ENCODE data around the gene C1QTNF5. TPM values are rescaled to one million over a fixed set of nuclear protein-coding genes. Genes with fewer than 3 reads are reported as not detected.

Gene C1QTNF5
- total RNA-seq, 5 donors from 2014 or later (not counting 1 experiment from before 2014, with no cell fraction given), result not detected

GRCh38 chr11:119329320-119329719 is 11.4 kb downstream of the C1QTNF5 start:
- DNase-seq (no peak), ATAC-seq (replicated peaks in 1 of 4) (no peak)
- Mint-ChIP-seq H3K36me3 (no peaks in the 10 kb centered on the region), H3K27ac (no peak overlapping the region), H3K9me3 (no peaks in the 10 kb centered on the region), H3K27me3 (peaks cover 10 to 16% of the 10 kb centered on the region in 2 donors), H3K4me1 (peaks cover 8 to 13% (median 8%) of the 10 kb centered on the region in 3 donors), H3K4me3 (no peak overlapping the region)
- WGBS (ENCODE audit: insufficient coverage), result no CpG with 5 or more reads among the region's 2 CpGs
- Histone ChIP-seq H3K27me3 (replicated peaks in 1 of 2; ENCODE audit: control insufficient read depth in 2 of 2, extremely low read depth in 1 of 2, insufficient read depth in 2 of 2, low read length in 1 of 2) (peaks cover 0 to 2% of the 10 kb centered on the region in 2 experiments), H3K36me3 (ENCODE audit: control insufficient read depth in 2 of 2, extremely low read depth in 1 of 2, insufficient read depth in 1 of 2, low read length in 1 of 2) (no peaks in the 10 kb centered on the region), H3K27ac (ENCODE audit: low read length) (no peak overlapping the region), H3K9me3 (no peaks in the 10 kb centered on the region), H3K4me1 (ENCODE audit: control insufficient read depth in 1 of 2, extremely low read depth in 1 of 2, insufficient read depth in 2 of 2, low read length in 2 of 2) (peaks cover 0 to 6% of the 10 kb centered on the region in 2 experiments), H3K4me3 (ENCODE audit: control insufficient read depth in 1 of 2, extremely low read depth in 1 of 2, low read length in 1 of 2) (no peak overlapping the region)
- ChIA-PET CTCF (interaction anchor here in 1 of 2 donors (0.7 kb wide), 1 partner anchor 11 kb away, joined by 8 read pairs; no protein-coding TSS in a partner anchor), POLR2A (interaction anchor here in 1 of 2 donors (0.7 kb wide), 1 partner anchor 9 kb away, joined by 14 read pairs; no protein-coding TSS in a partner anchor)

GRCh38 chr11:119324189-119324588 is 16.5 kb downstream of the C1QTNF5 start:
- CTCF ChIA-PET, result interaction anchor here (0.5 to 2.1 kb wide), 18 partner anchors 9 to 128 kb away, joined by 3 to 12 read pairs (median 4); partner anchors contain the start of gene CBL (in 2 of the 2)
- WGBS (ENCODE audit: insufficient coverage), result 77% methylated on average over 4 of the region's 4 CpGs
- no peak overlapping the region for H3K27ac Mint-ChIP-seq

GRCh38 chr11:119323532-119324033 is 17.1 kb downstream of the C1QTNF5 start:
- no peak overlapping the region for H3K27ac Mint-ChIP-seq

More at GRCh38 chr11:119324189-119324588, 16.5 kb downstream of the C1QTNF5 start:
- no peaks in the 10 kb centered on the region for H3K36me3 ChIP-seq (ENCODE audit: control insufficient read depth in 2 of 2, extremely low read depth in 1 of 2, insufficient read depth in 1 of 2, low read length in 1 of 2)
- H3K27ac ChIP-seq (ENCODE audit: low read length), result no peak overlapping the region
- H3K27me3 Mint-ChIP-seq, result peaks cover 6 to 7% of the 10 kb centered on the region in 2 donors
- POLR2A ChIA-PET, result interaction anchor here in 1 of 2 donors (0.5 kb wide), 1 partner anchor 17 kb away, joined by 5 read pairs; no protein-coding TSS in a partner anchor
- DNase-seq (no peak), ATAC-seq (replicated peaks in 1 of 4) (no peak)
- peaks cover 15 to 23% (median 20%) of the 10 kb centered on the region in 3 donors for H3K4me1 Mint-ChIP-seq
- H3K4me3 Mint-ChIP-seq, result no peak overlapping the region
- H3K4me3 ChIP-seq (ENCODE audit: control insufficient read depth in 1 of 2, extremely low read depth in 1 of 2, low read length in 1 of 2), result no peak overlapping the region
- H3K9me3 Mint-ChIP-seq, result no peaks in the 10 kb centered on the region
- H3K27me3 ChIP-seq (replicated peaks in 1 of 2; ENCODE audit: control insufficient read depth in 2 of 2, extremely low read depth in 1 of 2, insufficient read depth in 2 of 2, low read length in 1 of 2), result peaks cover 0 to 14% of the 10 kb centered on the region in 2 experiments
- H3K9me3 ChIP-seq, result no peaks in the 10 kb centered on the region
- no peaks in the 10 kb centered on the region for H3K36me3 Mint-ChIP-seq
- H3K4me1 ChIP-seq (ENCODE audit: control insufficient read depth in 1 of 2, extremely low read depth in 1 of 2, insufficient read depth in 2 of 2, low read length in 2 of 2), result peaks cover 2 to 29% of the 10 kb centered on the region in 2 experiments

GRCh38 chr11:119322921-119323531 is 17.7 kb downstream of the C1QTNF5 start:
- ChIA-PET POLR2A (interaction anchor here in 1 of 2 donors (0.6 kb wide), 1 partner anchor 255 kb away, joined by 3 read pairs; the partner anchor contains the start of gene VPS11), CTCF (interaction anchor here (0.5 to 2.1 kb wide), 21 partner anchors 9 to 1024 kb away, joined by 3 to 12 read pairs (median 4); partner anchors contain the start of genes CBL (in 2 of the 2) and HINFP (in 1 of the 2))
- Mint-ChIP-seq H3K4me1 (peaks cover 20 to 32% (median 21%) of the 10 kb centered on the region in 3 donors), H3K36me3 (no peaks in the 10 kb centered on the region), H3K4me3 (peak overlapping the region in 1 of 3 donors; percentile 83), H3K27ac (no peak overlapping the region), H3K27me3 (peaks cover 3 to 5% of the 10 kb centered on the region in 2 donors), H3K9me3 (no peaks in the 10 kb centered on the region)
- DNase-seq (no peak), ATAC-seq (replicated peaks in 1 of 4) (no peak)
- Histone ChIP-seq H3K36me3 (ENCODE audit: control insufficient read depth in 2 of 2, extremely low read depth in 1 of 2, insufficient read depth in 1 of 2, low read length in 1 of 2) (no peaks in the 10 kb centered on the region), H3K4me1 (ENCODE audit: control insufficient read depth in 1 of 2, extremely low read depth in 1 of 2, insufficient read depth in 2 of 2, low read length in 2 of 2) (peaks cover 2 to 41% of the 10 kb centered on the region in 2 experiments), H3K9me3 (no peaks in the 10 kb centered on the region), H3K27me3 (replicated peaks in 1 of 2; ENCODE audit: control insufficient read depth in 2 of 2, extremely low read depth in 1 of 2, insufficient read depth in 2 of 2, low read length in 1 of 2) (peaks cover 0 to 26% of the 10 kb centered on the region in 2 experiments), H3K4me3 (ENCODE audit: control insufficient read depth in 1 of 2, extremely low read depth in 1 of 2, low read length in 1 of 2) (no peak overlapping the region), H3K27ac (ENCODE audit: low read length) (no peak overlapping the region)
- 90% methylated on average over 7 of the region's 20 CpGs for WGBS (ENCODE audit: insufficient coverage)

More at GRCh38 chr11:119323532-119324033, 17.1 kb downstream of the C1QTNF5 start:
- H3K27me3 ChIP-seq (replicated peaks in 1 of 2; ENCODE audit: control insufficient read depth in 2 of 2, extremely low read depth in 1 of 2, insufficient read depth in 2 of 2, low read length in 1 of 2), result peaks cover 0 to 21% of the 10 kb centered on the region in 2 experiments
- H3K36me3 Mint-ChIP-seq, result no peaks in the 10 kb centered on the region
- peaks cover 3 to 5% of the 10 kb centered on the region in 2 donors for H3K27me3 Mint-ChIP-seq
- H3K4me3 Mint-ChIP-seq, result peak overlapping the region in 1 of 3 donors; percentile 31
- H3K4me1 ChIP-seq (ENCODE audit: control insufficient read depth in 1 of 2, extremely low read depth in 1 of 2, insufficient read depth in 2 of 2, low read length in 2 of 2), result peaks cover 2 to 35% of the 10 kb centered on the region in 2 experiments
- H3K4me3 ChIP-seq (ENCODE audit: control insufficient read depth in 1 of 2, extremely low read depth in 1 of 2, low read length in 1 of 2), result no peak overlapping the region
- no peaks in the 10 kb centered on the region for H3K9me3 ChIP-seq
- no peak overlapping the region for H3K27ac ChIP-seq (ENCODE audit: low read length)
- peak; percentile 44 to 85 (median 75) for DNase-seq
- no peaks in the 10 kb centered on the region for H3K36me3 ChIP-seq (ENCODE audit: control insufficient read depth in 2 of 2, extremely low read depth in 1 of 2, insufficient read depth in 1 of 2, low read length in 1 of 2)
- ATAC-seq (replicated peaks in 1 of 4), result peak in 2 of 4 experiments; percentile 8 to 23
- WGBS (ENCODE audit: insufficient coverage), result 16% methylated on average over 4 of the region's 8 CpGs
- peaks cover 20 to 27% (median 20%) of the 10 kb centered on the region in 3 donors for H3K4me1 Mint-ChIP-seq
- ChIA-PET POLR2A (interaction anchor here in 1 of 2 donors (0.5 kb wide), 1 partner anchor 16 kb away, joined by 5 read pairs; no protein-coding TSS in a partner anchor), CTCF (interaction anchor here (0.5 to 2.1 kb wide), 25 partner anchors 8 to 330 kb away, joined by 3 to 12 read pairs (median 4); partner anchors contain the start of genes CBL (in 2 of the 2) and HINFP (in 1 of the 2))
- H3K9me3 Mint-ChIP-seq, result no peaks in the 10 kb centered on the region

GRCh38 chr11:119322360-119322739 is 18.3 kb downstream of the C1QTNF5 start:
- H3K27me3 ChIP-seq (replicated peaks in 1 of 2; ENCODE audit: control insufficient read depth in 2 of 2, extremely low read depth in 1 of 2, insufficient read depth in 2 of 2, low read length in 1 of 2), result peaks cover 0 to 33% of the 10 kb centered on the region in 2 experiments
- ChIA-PET POLR2A (interaction anchor here in 1 of 2 donors (0.5 to 1.0 kb wide), 3 partner anchors 15 to 409 kb away, joined by 3 read pairs; partner anchors contain the start of gene VPS11), CTCF (interaction anchor here (0.7 to 2.1 kb wide), 9 partner anchors 11 to 220 kb away, joined by 3 to 12 read pairs (median 4); partner anchors contain the start of genes CBL (in 1 of the 2) and HINFP (in 1 of the 2))
- no peaks in the 10 kb centered on the region for H3K36me3 Mint-ChIP-seq
- peaks cover 5 to 7% of the 10 kb centered on the region in 2 donors for H3K27me3 Mint-ChIP-seq
- H3K27ac Mint-ChIP-seq, result no peak overlapping the region
- 74% methylated on average over 3 of the region's 6 CpGs for WGBS (ENCODE audit: insufficient coverage)
- H3K4me1 ChIP-seq (ENCODE audit: control insufficient read depth in 1 of 2, extremely low read depth in 1 of 2, insufficient read depth in 2 of 2, low read length in 2 of 2), result peaks cover 2 to 44% of the 10 kb centered on the region in 2 experiments
- no peaks in the 10 kb centered on the region for H3K9me3 Mint-ChIP-seq
- no peak for ATAC-seq (replicated peaks in 1 of 4)
- peak in 1 of 35 experiments; percentile 10 for DNase-seq
- no peak overlapping the region for H3K4me3 ChIP-seq (ENCODE audit: control insufficient read depth in 1 of 2, extremely low read depth in 1 of 2, low read length in 1 of 2)
- H3K27ac ChIP-seq (ENCODE audit: low read length), result no peak overlapping the region
- H3K9me3 ChIP-seq, result no peaks in the 10 kb centered on the region
- H3K36me3 ChIP-seq (ENCODE audit: control insufficient read depth in 2 of 2, extremely low read depth in 1 of 2, insufficient read depth in 1 of 2, low read length in 1 of 2), result no peaks in the 10 kb centered on the region
- peaks cover 20 to 35% (median 21%) of the 10 kb centered on the region in 3 donors for H3K4me1 Mint-ChIP-seq
- H3K4me3 Mint-ChIP-seq, result peak overlapping the region in 2 of 3 donors; percentile 4 to 83

Measured in T-cell (primary cell).